H1 (cell line): Measurements from ENCODE around the gene NUFIP2. TPM values are rescaled to one million over a fixed set of nuclear protein-coding genes. Genes with fewer than 3 reads are reported as not detected.

ENCODE experiments used
- CHD2 ChIP-seq: IDR thresholded peaks from 2 replicates; pipeline ENCODE4 v1.6.1; 2012; ENCODE audit warnings: low read length, improper control_type of control experiment
- HDAC6 ChIP-seq: IDR thresholded peaks from one replicate; pipeline ENCODE4 v1.7.1; 2012; ENCODE audit warnings: low read depth, mild to moderate bottlenecking, inconsistent platforms, low read length, moderate library complexity
- KDM1A ChIP-seq: fragments of 200-600, 300-600 bp; sonication (generic); IDR thresholded peaks from 2 replicates; pipeline ENCODE4 v1.7.1; 2016; ENCODE audit warnings: mild to moderate bottlenecking, low read length, borderline replicate concordance
- RAD21 ChIP-seq, 2 experiments: IDR thresholded peaks in 1 of 2; conservative IDR thresholded peaks in 1 of 2; 2 replicates each; pipeline ENCODE4 v1.6.1; 2011; ENCODE audit warnings: low read depth in 2 of 2, low read length in 2 of 2, improper control_type of control experiment in 1 of 2, inconsistent platforms in 1 of 2, mild to moderate bottlenecking in 1 of 2, moderate library complexity in 1 of 2
- polyA plus RNA-seq, 7 experiments: library from polyadenylated mRNA; depleted of rRNA in 3 of 7; stranded (reverse) in 5 of 7; unstranded in 2 of 7; fragments of >200 nt in 5 of 7; fragments of 200-250 nt in 2 of 7; gene quantifications; 1 replicate in 5 of 7; 2 replicates in 1 of 7; 4 replicates in 1 of 7; pipeline versions ENCODE4 v1.2.1 to v1.2.3, GENCODE V29; 2011 to 2013; ENCODE audit warnings: missing spikeins in 2 of 7, mixed read lengths in 2 of 7
- total RNA-seq: library from RNA; stranded (reverse); fragmentation: NEBNext Ultra II Directional; extraction: Animal tissue kit (Norgen Biotek cat#: 25700); gene quantifications from 2 replicates; pipeline ENCODE4 v1.2.1, GENCODE V29; 2021
- TF ChIP-seq, protein P1 (sequence below): fragments of 300-600 bp; sonication (generic); IDR thresholded peaks from 2 replicates; pipeline ENCODE4 v1.7.1; 2012; ENCODE audit warnings: low read length, moderate library complexity, mild to moderate bottlenecking, inconsistent platforms; ENCODE audit not compliant: insufficient replicate concordance
- TF ChIP-seq, protein P2 (sequence below), 3 experiments: IDR thresholded peaks; 1 replicate in 2 of 3; 2 replicates in 1 of 3; pipeline versions ENCODE4 v1.5.1 to v1.6.1; 2011; ENCODE audit warnings: low read length in 3 of 3, mild to moderate bottlenecking in 3 of 3, inconsistent platforms in 2 of 3, low read depth in 1 of 3, moderate library complexity in 1 of 3; ENCODE audit not compliant: insufficient read depth in 1 of 3; ENCODE audit errors: control extremely low read depth in 1 of 3

NUFIP2 gene
- total and polyA plus RNA-seq, 2 of the 8 experiments (the other 6 are each of a cell fraction or from before 2014, with no cell fraction given), result 65.9 to 118 TPM

DNA sequence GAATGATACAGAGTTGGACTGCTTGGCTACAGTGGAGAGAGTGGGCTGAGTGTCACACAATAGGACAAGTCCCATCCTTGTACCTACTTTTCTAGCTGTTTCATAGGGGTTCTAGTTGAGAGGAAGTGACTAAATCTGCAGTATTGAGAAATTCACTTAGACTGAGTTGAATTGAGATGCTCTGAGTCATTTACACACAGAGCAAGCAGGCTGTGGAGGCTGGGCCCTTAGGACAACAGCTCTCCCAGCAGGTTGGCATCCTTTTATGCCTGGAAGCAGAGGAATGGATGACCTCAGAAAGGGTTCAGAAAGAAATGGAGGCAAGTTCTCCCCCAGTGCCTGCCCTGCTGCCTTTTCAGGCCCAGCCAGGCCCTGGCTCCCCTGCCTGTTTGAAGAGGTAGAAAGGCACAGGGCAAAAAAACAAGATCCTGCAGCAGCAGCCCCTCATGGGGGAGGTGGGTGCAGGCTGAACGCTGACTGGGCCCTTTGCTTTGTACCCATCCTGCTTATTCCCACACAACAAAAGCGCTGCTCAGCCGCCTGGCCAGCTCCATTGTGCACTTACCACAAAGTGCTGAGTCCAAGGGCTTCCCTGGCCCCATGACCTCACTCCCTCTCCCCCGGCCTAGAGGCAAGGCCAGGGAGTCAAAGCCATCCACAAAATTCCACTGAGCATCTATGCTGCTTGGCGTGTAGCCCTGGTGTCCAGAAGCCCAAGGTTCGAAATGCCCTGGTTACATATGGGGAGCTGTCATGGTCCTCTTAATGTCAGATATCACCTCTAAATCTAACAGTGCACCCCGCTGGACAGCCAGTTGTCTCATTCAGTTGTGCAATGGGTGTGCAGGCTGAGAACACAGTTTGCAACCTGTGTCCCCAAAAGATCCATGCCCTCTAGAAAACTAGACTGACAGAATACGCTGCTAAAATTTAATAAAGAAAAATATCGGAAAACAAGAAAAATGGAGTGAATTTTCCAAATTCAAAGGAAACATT is 52.7 kb downstream of the NUFIP2 start (continued):
- TF ChIP-seq, protein P1, sequence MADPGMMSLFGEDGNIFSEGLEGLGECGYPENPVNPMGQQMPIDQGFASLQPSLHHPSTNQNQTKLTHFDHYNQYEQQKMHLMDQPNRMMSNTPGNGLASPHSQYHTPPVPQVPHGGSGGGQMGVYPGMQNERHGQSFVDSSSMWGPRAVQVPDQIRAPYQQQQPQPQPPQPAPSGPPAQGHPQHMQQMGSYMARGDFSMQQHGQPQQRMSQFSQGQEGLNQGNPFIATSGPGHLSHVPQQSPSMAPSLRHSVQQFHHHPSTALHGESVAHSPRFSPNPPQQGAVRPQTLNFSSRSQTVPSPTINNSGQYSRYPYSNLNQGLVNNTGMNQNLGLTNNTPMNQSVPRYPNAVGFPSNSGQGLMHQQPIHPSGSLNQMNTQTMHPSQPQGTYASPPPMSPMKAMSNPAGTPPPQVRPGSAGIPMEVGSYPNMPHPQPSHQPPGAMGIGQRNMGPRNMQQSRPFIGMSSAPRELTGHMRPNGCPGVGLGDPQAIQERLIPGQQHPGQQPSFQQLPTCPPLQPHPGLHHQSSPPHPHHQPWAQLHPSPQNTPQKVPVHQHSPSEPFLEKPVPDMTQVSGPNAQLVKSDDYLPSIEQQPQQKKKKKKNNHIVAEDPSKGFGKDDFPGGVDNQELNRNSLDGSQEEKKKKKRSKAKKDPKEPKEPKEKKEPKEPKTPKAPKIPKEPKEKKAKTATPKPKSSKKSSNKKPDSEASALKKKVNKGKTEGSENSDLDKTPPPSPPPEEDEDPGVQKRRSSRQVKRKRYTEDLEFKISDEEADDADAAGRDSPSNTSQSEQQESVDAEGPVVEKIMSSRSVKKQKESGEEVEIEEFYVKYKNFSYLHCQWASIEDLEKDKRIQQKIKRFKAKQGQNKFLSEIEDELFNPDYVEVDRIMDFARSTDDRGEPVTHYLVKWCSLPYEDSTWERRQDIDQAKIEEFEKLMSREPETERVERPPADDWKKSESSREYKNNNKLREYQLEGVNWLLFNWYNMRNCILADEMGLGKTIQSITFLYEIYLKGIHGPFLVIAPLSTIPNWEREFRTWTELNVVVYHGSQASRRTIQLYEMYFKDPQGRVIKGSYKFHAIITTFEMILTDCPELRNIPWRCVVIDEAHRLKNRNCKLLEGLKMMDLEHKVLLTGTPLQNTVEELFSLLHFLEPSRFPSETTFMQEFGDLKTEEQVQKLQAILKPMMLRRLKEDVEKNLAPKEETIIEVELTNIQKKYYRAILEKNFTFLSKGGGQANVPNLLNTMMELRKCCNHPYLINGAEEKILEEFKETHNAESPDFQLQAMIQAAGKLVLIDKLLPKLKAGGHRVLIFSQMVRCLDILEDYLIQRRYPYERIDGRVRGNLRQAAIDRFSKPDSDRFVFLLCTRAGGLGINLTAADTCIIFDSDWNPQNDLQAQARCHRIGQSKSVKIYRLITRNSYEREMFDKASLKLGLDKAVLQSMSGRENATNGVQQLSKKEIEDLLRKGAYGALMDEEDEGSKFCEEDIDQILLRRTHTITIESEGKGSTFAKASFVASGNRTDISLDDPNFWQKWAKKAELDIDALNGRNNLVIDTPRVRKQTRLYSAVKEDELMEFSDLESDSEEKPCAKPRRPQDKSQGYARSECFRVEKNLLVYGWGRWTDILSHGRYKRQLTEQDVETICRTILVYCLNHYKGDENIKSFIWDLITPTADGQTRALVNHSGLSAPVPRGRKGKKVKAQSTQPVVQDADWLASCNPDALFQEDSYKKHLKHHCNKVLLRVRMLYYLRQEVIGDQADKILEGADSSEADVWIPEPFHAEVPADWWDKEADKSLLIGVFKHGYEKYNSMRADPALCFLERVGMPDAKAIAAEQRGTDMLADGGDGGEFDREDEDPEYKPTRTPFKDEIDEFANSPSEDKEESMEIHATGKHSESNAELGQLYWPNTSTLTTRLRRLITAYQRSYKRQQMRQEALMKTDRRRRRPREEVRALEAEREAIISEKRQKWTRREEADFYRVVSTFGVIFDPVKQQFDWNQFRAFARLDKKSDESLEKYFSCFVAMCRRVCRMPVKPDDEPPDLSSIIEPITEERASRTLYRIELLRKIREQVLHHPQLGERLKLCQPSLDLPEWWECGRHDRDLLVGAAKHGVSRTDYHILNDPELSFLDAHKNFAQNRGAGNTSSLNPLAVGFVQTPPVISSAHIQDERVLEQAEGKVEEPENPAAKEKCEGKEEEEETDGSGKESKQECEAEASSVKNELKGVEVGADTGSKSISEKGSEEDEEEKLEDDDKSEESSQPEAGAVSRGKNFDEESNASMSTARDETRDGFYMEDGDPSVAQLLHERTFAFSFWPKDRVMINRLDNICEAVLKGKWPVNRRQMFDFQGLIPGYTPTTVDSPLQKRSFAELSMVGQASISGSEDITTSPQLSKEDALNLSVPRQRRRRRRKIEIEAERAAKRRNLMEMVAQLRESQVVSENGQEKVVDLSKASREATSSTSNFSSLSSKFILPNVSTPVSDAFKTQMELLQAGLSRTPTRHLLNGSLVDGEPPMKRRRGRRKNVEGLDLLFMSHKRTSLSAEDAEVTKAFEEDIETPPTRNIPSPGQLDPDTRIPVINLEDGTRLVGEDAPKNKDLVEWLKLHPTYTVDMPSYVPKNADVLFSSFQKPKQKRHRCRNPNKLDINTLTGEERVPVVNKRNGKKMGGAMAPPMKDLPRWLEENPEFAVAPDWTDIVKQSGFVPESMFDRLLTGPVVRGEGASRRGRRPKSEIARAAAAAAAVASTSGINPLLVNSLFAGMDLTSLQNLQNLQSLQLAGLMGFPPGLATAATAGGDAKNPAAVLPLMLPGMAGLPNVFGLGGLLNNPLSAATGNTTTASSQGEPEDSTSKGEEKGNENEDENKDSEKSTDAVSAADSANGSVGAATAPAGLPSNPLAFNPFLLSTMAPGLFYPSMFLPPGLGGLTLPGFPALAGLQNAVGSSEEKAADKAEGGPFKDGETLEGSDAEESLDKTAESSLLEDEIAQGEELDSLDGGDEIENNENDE, result no peak
- TF ChIP-seq CHD2, result no peak
- TF ChIP-seq, protein P2, sequence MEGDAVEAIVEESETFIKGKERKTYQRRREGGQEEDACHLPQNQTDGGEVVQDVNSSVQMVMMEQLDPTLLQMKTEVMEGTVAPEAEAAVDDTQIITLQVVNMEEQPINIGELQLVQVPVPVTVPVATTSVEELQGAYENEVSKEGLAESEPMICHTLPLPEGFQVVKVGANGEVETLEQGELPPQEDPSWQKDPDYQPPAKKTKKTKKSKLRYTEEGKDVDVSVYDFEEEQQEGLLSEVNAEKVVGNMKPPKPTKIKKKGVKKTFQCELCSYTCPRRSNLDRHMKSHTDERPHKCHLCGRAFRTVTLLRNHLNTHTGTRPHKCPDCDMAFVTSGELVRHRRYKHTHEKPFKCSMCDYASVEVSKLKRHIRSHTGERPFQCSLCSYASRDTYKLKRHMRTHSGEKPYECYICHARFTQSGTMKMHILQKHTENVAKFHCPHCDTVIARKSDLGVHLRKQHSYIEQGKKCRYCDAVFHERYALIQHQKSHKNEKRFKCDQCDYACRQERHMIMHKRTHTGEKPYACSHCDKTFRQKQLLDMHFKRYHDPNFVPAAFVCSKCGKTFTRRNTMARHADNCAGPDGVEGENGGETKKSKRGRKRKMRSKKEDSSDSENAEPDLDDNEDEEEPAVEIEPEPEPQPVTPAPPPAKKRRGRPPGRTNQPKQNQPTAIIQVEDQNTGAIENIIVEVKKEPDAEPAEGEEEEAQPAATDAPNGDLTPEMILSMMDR (IDR thresholded peaks at IDR 0.05; ENCODE audit: control extremely low read depth in 1 of 3, insufficient read depth in 1 of 3, low read depth in 1 of 3, low read length in 3 of 3), result no peak
- TF ChIP-seq HDAC6, result no peak
- TF ChIP-seq KDM1A, result no peak
- no peak for TF ChIP-seq RAD21 (IDR thresholded peaks at IDR 0.05 in 1 of 2, conservative IDR thresholded peaks at IDR 0.05 in 1 of 2; ENCODE audit: low read depth in 2 of 2, low read length in 2 of 2)
